Hematopoietic multipotent progenitor cell treated with erythropoietin and hydrocortisone succinate and interleukin-3 and kit ligand, for 6 days (in vitro differentiated cells): ENCODE measurements around the gene RSPH1.

Experiments
- DNase-seq: peaks from one replicate; pipeline ENCODE4 v3.0.0-alpha.2; 2015

Gene RSPH1

DNA sequence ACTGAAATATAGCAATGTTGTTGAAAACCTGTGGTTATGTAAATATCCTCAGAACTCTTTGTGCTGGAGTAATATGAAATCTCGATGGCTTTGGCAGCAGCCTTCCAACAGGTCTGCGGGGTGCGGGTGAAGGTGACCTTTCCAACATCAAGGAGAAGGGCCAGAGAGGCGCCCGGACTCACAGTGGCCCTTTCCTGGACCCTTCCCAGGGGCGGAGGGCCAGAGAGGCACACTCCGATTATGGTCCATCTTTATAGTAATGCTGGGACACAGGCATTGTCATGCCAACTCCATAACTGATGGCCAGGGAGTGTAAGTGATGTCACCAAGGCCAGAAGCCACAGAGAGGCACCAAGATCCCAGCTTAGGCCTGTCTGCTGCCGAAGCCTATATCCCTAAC lies 35.7 kb upstream of the RSPH1 start:
- DNase-seq, result no peak

DNA sequence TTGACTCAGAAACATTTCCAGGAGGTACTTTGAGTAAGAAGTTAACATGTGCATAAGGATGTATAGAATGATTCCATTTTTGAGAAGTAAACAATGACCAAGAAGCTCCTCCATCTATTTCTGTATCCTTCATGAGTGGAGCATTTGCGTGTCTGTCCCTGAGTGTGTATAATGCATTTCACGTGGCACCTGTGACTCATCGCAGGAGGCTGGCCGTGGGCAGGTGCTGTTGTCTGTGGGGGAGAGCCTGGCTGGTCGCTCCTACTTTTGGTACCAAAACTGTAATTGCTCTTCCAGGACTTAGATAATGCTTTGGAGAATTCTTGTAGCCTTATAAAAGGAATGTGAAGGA lies 34.1 kb upstream of the RSPH1 start:
- DNase-seq, result no peak

DNA sequence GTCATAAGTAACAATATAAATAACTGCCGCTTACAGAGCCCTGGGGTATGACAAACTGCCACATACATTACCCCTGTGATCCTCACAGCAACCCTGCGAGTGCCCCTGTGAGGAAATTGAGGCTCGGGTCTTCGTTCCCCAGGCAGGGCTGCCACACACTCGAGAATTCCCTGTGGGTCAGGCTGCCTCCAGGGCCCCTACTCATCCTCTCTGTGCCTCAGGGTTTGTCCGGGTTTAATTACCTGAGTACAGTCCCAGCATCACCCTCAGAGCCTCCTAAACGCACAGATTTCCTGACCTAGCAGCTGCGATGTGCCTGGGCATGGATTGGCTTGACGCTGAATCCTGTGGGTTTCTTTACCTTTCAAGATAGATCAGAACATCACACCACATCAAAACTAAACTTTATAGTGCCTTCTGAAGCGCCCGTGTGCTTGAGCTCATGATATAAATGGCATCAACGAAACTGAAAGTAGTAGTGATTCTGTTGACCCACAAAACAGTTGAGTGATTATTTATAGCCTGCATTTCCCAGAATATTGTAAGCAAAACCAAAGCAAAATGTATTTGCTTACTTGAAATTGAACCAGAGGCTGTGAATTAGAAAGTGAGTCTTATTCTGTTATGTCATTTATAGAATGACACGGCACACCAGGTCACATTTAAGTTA lies 31.6 kb upstream of the RSPH1 start:
- DNase-seq, result no peak

DNA sequence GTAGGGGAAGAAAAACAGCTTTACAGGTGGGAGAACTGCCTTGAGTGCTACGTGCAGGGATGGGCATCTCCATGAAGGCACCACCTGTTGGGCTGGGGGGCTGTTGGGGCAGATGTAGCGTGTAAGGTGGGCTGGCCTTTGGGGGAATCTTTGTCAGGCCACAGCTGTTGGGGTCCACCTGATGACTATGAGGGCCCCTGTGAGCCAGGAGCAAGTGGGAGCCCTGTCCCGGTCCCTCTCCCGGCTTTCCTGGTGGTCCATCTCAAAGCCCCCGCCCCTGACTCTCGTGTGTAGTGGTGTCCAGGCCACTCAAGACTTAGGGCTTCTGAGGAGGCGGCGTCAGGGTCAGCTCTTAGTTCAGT lies 31.1 kb upstream of the RSPH1 start:
- DNase-seq, result no peak

DNA sequence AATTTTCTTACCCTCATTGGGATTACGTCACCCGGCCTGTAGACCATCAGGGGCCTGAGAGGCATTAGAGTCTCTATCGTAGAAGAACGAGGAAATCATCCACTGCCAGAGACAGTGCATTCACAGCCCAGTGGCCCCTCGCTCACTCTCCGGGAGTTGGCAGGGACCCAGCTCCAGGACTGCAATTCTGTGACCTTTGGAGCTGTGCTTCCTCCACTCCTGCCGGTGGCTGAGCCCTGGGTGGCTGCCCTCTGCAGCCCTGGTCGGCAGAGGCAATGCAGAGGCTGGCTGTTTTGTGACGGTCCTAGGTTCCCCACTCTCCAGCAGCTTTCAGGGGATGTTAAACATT lies 30.3 kb upstream of the RSPH1 start:
- no peak for DNase-seq

DNA sequence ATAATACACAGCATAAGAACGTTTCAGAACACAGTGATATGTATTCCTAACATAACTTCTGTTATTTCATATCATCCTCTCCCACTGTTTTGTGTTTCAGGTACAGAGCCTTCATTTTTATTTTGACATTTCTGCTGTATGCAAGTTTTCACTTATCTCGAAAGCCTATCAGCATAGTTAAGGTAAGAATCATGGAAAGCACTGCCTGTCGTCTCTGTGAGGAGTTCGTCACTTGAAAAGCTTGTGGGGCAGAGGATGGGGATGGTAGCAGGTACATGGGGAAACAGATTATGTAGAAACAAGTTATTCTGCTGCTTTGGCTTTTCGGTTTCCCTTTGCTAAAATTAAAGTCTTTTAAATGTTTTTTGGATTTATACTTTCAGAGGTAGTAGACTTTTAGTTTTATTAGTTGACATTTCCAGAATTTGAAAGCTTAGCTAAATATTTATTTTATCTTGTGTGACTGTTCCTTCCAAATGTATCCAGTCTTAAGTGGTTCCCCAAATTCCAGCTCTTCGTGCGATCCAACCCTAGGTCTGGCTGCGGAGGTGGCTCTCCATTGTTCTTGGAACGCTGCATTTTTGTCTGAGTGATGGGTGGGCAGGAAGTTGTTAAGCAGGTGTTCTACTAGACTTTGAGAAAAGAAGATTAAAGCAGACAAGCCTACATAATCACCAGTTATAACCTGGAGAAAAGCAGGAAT lies 29.8 kb upstream of the RSPH1 start:
- no peak for DNase-seq

DNA sequence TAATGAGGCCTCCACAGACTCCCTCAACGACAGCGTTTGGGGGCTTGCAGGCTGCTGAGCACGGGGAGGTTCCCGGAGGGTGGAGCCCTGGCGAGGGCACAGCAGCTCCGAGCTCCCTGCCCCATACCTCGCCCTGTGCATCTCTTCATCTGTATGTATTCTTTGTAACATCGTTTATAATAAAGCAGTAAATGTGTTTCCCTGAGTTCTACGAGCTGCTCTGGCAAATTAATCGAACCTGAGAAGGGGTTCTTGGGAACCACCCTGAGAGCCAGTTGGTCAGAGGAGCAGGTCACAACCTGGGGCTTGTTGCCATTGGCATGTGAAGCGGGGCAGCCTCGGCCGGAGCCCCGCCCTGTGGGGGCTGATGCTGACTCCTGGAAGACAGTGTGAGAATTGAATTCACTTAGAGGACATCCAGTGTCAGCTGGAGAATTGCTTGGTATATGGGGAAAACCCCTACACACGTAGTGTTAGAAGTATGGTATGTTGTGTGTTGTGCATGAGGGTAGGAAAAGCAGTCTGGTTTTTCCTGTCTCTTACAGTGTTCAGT lies 29.1 kb upstream of the RSPH1 start:
- DNase-seq, result no peak

DNA sequence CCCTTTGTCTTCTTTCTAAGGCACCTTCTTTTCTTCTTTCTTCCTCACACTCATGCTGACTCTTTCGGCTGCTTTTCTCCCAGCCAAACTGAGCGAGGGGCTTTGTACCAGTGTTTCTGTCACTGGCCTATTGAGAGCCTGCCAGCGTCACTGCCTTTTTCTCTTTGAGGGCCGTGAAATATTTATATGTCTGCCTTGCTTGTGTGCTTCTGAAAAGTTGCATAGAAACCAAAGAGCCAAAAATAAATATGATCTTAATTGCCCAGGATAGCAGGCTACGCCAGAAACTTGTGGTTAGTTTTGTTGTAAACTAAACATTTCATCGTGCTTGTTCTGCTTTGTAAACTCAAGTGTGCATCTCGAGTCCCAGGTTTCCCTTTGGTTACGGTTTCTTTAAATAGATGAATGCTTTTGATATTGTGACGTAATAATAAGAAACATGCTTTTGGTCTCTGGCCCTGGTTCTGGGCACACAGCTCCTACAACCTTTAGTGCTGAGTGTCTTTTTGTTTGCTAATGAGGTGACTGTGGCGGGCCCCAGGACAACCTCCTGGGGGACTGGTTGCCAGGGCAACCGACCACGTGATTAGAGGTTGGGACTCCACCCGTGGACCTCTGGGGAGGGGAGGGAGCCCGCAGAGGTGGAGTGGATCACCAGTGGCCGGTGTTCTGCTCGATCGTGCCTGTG lies 28.5 kb upstream of the RSPH1 start:
- DNase-seq, result peak; percentile 27

DNA sequence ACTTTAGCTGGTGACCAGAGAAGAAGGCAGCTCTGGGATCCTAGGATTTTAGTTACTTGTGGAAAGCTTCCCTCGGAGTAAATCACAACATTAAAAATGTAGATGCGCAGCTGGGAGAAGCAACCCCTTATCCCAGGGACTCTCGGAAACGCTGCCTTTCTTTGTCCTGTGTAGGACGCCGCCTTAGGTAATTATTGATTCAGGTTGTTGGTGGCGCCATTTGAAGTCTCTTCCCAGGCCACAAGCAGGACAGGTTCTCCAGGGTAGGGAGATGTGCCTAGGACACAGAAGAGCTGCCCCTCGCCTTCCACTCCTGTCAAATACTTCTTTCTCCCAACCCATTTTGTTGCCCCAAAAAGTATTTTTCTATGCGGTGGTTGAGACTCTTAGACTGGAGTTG lies 27.9 kb upstream of the RSPH1 start:
- DNase-seq, result no peak

DNA sequence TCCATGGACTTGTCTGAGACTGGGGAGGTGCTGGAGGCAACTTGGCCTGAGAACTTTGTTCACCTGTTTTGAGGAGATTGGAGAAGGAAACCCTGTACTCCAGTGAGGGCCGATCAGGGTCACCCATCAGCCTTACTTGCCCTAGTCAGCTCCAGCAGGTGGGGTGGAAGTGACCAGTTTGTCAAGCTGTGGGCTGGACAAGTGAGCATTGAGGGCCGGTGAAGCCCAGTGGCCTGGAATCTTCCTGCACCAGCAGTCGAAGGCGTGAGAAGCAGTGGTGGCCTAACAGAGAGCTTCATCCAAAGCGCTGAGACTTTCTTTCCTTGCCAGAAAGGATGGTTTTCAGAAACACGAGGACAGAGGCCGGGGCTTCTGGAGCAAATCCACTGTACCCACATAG lies 27.2 kb upstream of the RSPH1 start:
- no peak for DNase-seq

DNA sequence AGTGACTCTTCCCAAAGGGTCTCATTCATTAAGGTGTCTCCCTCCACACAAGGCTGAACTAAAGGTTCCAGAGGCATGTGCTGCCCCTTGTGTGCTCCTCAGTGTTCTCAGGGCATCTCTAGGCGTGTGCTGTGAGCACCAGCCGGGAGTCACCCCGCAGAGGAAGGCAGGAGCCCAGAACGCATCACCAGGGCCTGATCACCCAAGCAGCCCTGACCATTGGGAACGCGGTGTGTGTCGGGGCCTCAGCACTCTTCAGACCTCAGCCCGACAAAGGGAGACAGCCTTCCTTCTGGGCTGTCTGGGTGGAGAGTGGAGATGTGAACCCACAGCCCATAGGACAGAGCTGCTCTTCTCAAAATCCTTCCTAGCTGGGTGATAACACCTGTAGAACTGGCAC lies 26.7 kb upstream of the RSPH1 start:
- no peak for DNase-seq

DNA sequence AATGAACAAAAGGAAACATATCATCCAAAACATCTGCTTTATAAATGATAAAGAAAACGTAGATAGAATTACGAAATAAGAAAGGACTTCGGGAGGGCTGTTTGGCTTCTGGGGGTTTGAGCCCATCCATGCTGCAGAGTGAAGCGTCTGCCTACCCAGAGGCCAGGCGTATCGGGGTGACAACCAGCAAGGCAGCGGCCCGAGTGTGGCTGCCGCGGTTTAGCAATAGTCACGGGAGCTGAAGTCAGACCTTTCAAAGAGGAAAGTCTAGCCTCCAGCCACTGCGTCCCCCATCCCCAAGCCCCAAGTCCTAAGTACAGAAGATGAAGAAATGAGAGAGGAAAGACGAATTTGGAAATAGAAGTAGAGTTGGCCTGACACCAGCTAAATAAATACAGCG lies 26.2 kb upstream of the RSPH1 start:
- no peak for DNase-seq

DNA sequence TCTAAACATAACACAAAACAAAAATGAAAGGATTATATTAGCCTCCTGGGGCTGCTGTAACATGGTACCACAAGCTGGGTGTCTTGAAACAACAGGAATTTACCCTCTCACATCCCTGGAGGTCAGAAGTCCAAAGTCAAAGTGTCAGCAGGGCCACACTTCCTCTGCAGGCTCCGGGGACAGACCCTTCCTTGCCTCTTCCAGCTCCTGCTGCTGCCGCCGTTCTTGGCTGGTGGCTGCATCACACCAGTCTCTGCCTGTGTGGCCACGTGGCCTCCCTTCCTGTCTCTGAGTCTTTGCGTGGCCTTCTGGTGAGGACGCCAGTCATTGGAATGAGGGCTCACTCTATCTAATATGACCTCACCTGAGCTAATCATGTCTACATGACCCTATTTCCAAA lies 25.8 kb upstream of the RSPH1 start:
- DNase-seq, result no peak

DNA sequence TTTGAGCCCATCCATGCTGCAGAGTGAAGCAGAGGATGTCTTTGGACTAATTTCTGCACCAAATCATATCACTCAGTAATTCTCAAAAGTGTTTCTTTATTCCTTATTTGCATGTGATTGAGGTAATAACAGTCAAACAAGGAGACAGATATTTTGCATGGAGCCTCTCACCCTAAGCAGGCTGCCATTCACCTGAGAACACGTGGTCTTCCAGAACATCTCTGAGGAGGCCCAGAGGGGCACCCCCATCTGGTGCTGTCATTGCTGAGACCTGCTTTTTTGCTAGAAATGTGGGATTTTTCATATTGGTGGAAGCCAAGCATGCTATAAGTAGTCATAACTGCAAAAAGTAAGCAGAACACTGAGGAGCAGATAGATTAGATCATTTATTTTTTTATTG lies 25.4 kb upstream of the RSPH1 start:
- no peak for DNase-seq

DNA sequence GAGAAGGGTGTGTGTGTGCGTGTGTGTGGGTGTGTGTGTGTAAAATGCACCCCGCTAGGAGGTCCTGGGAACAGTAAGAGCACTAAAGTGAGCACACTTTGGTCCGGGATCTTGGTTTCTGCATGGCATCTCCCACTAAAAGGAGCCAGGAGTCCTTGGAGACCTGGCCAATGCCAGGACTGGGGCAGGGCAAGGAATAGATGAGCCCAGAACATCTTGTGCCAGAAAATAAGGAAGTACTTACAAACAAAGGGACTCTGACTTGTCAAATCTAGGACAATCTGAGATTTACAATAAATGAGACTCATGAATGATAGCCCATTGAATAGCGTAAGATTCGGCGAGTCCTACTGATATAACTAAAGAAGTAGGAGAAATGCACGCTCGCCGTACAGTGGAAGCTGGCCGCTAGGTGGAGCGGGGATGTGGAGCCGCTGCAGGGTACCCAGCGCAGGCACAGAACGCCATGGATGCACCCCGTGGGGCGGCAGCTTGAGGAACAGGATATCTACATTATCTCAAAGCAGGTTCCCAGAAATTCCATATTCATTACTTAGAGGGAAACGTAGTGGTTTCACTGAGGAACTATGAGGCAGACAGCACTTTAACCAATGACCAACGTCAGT lies 24.7 kb upstream of the RSPH1 start:
- DNase-seq, result no peak

DNA sequence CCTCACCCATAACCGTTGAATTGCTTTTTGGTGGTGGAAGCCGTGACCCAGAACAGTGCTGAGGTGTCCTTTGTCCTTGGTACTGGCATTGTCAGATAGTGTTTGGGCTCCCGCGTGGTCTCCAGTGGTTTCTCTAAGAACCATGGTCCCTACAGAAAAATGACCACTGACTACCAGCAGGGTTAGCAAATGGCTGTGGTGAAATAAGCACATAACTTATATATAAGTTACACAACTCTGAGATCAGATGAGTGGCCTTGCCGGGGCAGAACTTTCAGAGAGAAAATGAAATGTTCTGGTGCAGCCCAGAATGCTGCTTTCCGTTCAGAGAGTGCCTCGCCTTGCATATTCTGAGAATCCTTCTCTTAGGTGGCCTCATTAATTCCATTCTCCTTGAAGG lies 22.6 kb upstream of the RSPH1 start:
- no peak for DNase-seq

DNA sequence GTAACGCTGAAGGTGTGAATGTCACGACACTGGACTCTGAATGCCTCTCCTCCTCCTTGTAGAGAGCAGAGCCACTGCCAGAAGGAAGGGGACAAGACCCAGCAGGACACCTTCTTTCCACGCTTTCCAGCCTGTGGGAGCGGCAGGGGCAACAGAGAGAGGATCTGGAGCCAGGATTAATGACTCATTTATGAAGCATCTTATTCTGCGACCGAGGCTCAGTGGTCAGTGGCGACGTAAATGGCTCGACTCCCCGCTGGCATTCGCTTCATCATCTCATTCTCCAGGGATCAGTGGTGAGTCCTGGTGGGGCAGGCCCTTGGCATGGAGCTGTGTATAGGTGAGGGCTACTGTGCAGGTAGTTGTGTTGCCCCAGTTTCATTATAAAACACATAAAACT lies 22.2 kb upstream of the RSPH1 start:
- no peak for DNase-seq

DNA sequence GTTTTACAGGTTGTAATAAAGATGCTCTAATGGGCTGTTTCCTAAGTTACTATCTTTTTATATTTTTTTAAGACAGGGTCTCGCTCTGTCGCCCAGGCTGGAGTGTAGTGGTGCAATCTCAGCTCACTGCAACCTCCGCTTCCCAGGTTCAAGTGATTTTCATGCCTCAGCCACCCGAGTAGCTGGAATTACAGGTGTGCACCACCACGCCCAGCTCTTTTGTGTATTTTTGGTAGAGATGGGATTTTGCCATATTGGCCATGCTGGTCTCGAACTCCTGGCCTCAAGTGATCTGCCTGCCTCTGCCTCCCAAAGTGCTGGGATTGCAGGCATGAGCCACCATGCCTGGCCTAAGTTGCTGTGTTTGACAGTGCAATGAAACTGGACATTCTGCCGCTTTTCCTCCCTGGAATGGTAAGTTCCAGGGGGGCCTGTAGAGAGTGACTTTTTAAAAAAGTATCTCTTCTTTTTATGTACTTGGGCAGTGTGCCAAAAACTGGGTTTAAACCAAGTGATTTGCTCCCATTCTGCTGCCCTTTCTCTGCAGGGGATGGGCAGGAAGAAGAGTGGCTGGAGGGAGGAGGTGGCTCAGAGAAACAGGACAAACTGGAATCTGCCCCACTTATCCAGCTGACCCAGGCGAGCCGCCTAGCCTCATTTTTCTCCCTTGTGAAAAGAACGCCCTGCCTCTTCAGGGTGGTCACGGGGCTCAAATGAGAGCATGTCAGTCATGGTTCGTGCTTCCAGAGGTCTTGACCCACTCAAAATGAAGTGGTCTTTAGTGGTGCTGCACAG lies 19.9 kb upstream of the RSPH1 start:
- no peak for DNase-seq

DNA sequence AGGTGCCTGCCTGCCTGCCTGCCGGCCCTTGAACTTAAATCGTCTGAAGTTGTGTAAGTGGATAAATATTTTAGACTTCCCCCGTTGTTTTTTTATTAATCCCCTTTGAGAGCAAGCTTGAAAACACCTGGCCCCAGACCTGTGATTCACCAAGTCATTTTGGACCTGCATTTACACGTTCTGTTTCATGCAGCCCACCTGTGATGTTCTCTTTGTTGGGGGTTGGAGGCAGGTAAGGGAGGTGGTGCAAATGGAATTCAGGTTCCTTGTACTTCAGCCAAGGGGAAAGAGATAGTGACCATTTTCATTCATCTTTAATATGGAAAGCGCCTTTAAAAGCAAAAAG lies 18.8 kb upstream of the RSPH1 start:
- no peak for DNase-seq

DNA sequence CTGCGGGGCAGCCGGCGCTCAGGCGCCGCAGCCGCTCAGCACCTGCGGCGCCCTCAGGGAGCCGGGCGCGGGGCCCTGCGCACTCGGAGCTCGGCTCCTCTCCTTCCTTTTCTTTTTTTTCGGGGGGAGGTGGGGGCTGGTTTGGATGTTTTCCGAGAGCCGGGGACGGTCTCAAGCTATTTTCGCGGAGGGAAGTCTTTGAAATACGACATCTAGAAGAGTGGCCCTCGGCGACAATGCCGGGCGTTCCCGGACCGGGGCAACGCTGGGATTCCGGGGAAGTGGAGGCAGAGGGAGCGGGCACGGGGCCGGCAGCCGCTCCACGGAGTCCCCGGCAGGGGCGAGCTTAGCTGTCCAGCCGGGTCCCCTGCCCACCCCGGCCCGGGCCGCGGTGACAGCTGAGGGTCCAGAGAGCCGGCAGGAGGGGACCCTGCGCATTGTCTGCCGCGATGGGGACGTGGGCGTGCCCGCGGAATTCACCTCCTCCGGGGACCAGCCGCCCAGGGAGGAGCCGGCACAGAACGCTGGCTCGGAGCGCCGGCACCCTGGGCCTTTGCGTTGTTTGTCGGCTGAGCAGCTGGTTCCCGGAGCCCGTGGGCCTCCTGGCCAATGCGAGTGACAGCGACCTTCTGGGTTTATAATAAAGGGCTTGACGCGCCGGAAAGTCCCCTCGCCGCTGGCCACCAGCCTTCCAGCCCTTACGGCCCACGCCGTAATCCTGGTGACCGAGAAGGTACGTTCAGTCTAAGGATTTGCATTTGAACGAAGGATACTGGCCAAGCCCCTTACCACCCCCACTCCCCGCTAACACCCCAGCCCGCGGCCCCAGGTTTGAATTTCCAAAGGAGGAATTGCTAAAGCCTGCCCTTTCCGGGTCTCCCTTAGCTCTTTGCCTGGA lies 18.2 kb upstream of the RSPH1 start:
- DNase-seq, result peak; percentile 60

DNA sequence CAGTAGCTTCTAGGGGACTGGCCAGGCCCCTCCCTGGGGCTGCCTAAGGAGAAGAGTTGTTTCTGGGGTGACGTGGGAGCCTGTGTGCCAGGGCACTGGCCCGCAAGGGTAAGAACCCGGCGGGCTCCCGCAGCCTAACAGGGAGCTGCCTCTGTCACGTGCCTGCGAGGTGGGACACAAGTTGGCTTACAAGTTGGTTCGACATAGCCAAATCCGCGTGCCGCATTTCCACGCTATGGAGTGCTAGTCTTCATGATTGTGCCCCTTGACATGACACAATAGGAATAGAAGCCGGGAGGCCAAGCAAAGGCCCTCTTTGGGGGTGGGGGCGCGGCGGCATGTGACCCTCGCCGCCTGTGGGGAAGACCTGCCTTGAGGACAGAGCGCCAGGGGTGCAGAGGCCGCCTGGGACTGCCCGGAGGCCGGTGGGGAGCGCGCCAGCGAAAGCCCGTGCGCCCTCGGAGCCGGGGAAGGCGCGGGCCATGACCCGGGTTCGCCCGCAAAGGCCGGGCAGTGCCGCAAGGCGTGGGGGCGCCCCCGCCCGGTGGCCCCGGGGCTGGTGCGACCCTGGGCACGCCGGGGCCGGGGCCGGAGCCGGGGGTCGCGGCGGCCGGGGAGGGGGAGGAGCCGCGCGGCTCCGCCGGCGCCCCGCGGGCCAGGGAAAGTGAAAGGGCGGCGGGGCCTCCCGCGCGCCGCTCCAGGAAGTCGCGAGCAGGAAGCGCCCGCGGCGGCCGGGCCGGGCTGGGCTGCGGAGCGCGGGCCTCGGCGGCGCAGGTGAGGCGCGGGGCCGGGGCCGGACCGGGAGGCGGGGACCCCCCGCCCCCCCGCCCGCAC lies 17.3 kb upstream of the RSPH1 start, which contains the start of gene SLC37A1:
SLC37A1 (plus strand) TSS at position 702 of the 834 bp plus-strand sequence. CDS start 4,603 bp downstream, outside the sequence.
- DNase-seq, result peak; percentile 42
